ENCODE data around the gene COMTD1.

Gene COMTD1

GRCh38 chr10:75260990-75261389 lies 25.2 kb upstream of the COMTD1 start:
- Mint-ChIP-seq H3K36me3 (no peaks in the 10 kb centered on the region), H3K27ac (no peak overlapping the region), H3K27me3 (peaks cover 0 to 4% of the 10 kb centered on the region in 2 donors), H3K4me3 (no peak overlapping the region), H3K9me3 (peaks cover 3 to 4% of the 10 kb centered on the region in 2 donors), H3K4me1 (no peaks in the 10 kb centered on the region)
- ATAC-seq (replicated peaks): no peak
- no peak for DNase-seq

GRCh38 chr10:75254739-75255138 lies 19.0 kb upstream of the COMTD1 start:
- Mint-ChIP-seq H3K27me3 (peaks cover 4 to 12% of the 10 kb centered on the region in 2 donors), H3K9me3 (peaks cover 13 to 14% of the 10 kb centered on the region in 2 donors), H3K36me3 (peaks cover 4 to 12% of the 10 kb centered on the region in 2 donors), H3K4me1 (no peaks in the 10 kb centered on the region), H3K27ac (no peak overlapping the region), H3K4me3 (no peak overlapping the region)
- ATAC-seq (replicated peaks): no peak
- no peak for DNase-seq

- Mint-ChIP-seq H3K9me3 (peaks cover 13 to 14% of the 10 kb centered on the region in 2 donors), H3K4me3 (no peak overlapping the region), H3K27ac (no peak overlapping the region), H3K4me1 (no peaks in the 10 kb centered on the region), H3K36me3 (peaks cover 4 to 12% of the 10 kb centered on the region in 2 donors), H3K27me3 (peaks cover 8 to 12% of the 10 kb centered on the region in 2 donors)
- DNase-seq: no peak
- ATAC-seq (replicated peaks): no peak
Measured at GRCh38 chr10:75253281-75254220, 17.8 kb upstream of the COMTD1 start.

GRCh38 chr10:75250934-75251333 lies 15.2 kb upstream of the COMTD1 start:
- peaks cover 4 to 12% of the 10 kb centered on the region in 2 donors for H3K36me3 Mint-ChIP-seq
- no peak overlapping the region for H3K27ac Mint-ChIP-seq
- H3K4me1 Mint-ChIP-seq: no peaks in the 10 kb centered on the region
- H3K4me3 Mint-ChIP-seq: no peak overlapping the region
- DNase-seq (no peak), ATAC-seq (replicated peaks) (no peak)
- H3K9me3 Mint-ChIP-seq: peaks cover 12 to 13% of the 10 kb centered on the region in 2 donors
- peaks cover 4 to 12% of the 10 kb centered on the region in 2 donors for H3K27me3 Mint-ChIP-seq

- Mint-ChIP-seq H3K9me3 (peaks cover 4 to 8% of the 10 kb centered on the region in 2 donors), H3K27ac (no peak overlapping the region)
- ATAC-seq (replicated peaks): no peak
Measured at GRCh38 chr10:75247797-75248196, 12.0 kb upstream of the COMTD1 start.

GRCh38 chr10:75246506-75246905 lies 10.7 kb upstream of the COMTD1 start:
- no peak for ATAC-seq (replicated peaks)
- no peak for DNase-seq
- no peaks in the 10 kb centered on the region for H3K36me3 Mint-ChIP-seq
- H3K4me1 Mint-ChIP-seq: no peaks in the 10 kb centered on the region
- H3K4me3 Mint-ChIP-seq: no peak overlapping the region
- H3K9me3 Mint-ChIP-seq: peaks cover 0 to 3% of the 10 kb centered on the region in 2 donors
- no peak overlapping the region for H3K27ac Mint-ChIP-seq
- H3K27me3 Mint-ChIP-seq: peaks cover 4 to 12% of the 10 kb centered on the region in 2 donors

More at GRCh38 chr10:75247797-75248196, 12.0 kb upstream of the COMTD1 start:
- peaks cover 4 to 12% of the 10 kb centered on the region in 2 donors for H3K27me3 Mint-ChIP-seq
- H3K4me3 Mint-ChIP-seq: no peak overlapping the region
- H3K4me1 Mint-ChIP-seq: no peaks in the 10 kb centered on the region
- peaks cover 0 to 4% of the 10 kb centered on the region in 2 donors for H3K36me3 Mint-ChIP-seq
- no peak for DNase-seq

- Mint-ChIP-seq H3K4me3 (no peak overlapping the region), H3K9me3 (peaks cover 0 to 2% of the 10 kb centered on the region in 2 donors), H3K4me1 (no peaks in the 10 kb centered on the region), H3K36me3 (no peaks in the 10 kb centered on the region), H3K27me3 (peaks cover 4 to 6% of the 10 kb centered on the region in 2 donors), H3K27ac (no peak overlapping the region)
- ATAC-seq (replicated peaks): no peak
- no peak for DNase-seq
Measured at GRCh38 chr10:75245354-75246250, 9.8 kb upstream of the COMTD1 start.

- no peak overlapping the region for H3K4me3 Mint-ChIP-seq
- peaks cover 0 to 2% of the 10 kb centered on the region in 2 donors for H3K9me3 Mint-ChIP-seq
- no peak overlapping the region for H3K27ac Mint-ChIP-seq
- no peaks in the 10 kb centered on the region for H3K4me1 Mint-ChIP-seq
- no peaks in the 10 kb centered on the region for H3K36me3 Mint-ChIP-seq
- ATAC-seq (replicated peaks): no peak
- DNase-seq: no peak
- peaks cover 0 to 4% of the 10 kb centered on the region in 2 donors for H3K27me3 Mint-ChIP-seq
Measured at GRCh38 chr10:75244487-75245353, 9.0 kb upstream of the COMTD1 start.

GRCh38 chr10:75243426-75243825 lies 7.7 kb upstream of the COMTD1 start:
- Mint-ChIP-seq H3K27me3 (no peaks in the 10 kb centered on the region), H3K4me3 (no peak overlapping the region), H3K36me3 (no peaks in the 10 kb centered on the region), H3K4me1 (no peaks in the 10 kb centered on the region), H3K9me3 (peaks cover 0 to 2% of the 10 kb centered on the region in 2 donors), H3K27ac (no peak overlapping the region)
- ATAC-seq (replicated peaks) (no peak), DNase-seq (no peak)

GRCh38 chr10:75240329-75241076 lies 4.7 kb upstream of the COMTD1 start:
- no peaks in the 10 kb centered on the region for H3K36me3 Mint-ChIP-seq
- no peak overlapping the region for H3K4me3 Mint-ChIP-seq
- ATAC-seq (replicated peaks): no peak
- H3K27me3 Mint-ChIP-seq: no peaks in the 10 kb centered on the region
- H3K27ac Mint-ChIP-seq: no peak overlapping the region
- DNase-seq: no peak
- H3K4me1 Mint-ChIP-seq: peaks cover 4 to 7% of the 10 kb centered on the region in 2 donors
- peaks cover 0 to 2% of the 10 kb centered on the region in 2 donors for H3K9me3 Mint-ChIP-seq

- peaks cover 4 to 7% of the 10 kb centered on the region in 2 donors for H3K4me1 Mint-ChIP-seq
- ATAC-seq (replicated peaks) (no peak), DNase-seq (no peak)
- H3K9me3 Mint-ChIP-seq: peaks cover 0 to 2% of the 10 kb centered on the region in 2 donors
- no peak overlapping the region for H3K4me3 Mint-ChIP-seq
- no peak overlapping the region for H3K27ac Mint-ChIP-seq
- H3K36me3 Mint-ChIP-seq: no peaks in the 10 kb centered on the region
- no peaks in the 10 kb centered on the region for H3K27me3 Mint-ChIP-seq
Measured at GRCh38 chr10:75239096-75239790, 3.5 kb upstream of the COMTD1 start.

- H3K27ac Mint-ChIP-seq: no peak overlapping the region
- H3K27me3 Mint-ChIP-seq: no peaks in the 10 kb centered on the region
- H3K9me3 Mint-ChIP-seq: no peaks in the 10 kb centered on the region
- ATAC-seq (replicated peaks): no peak
- peaks cover 7 to 11% of the 10 kb centered on the region in 2 donors for H3K4me1 Mint-ChIP-seq
- DNase-seq: no peak
- H3K4me3 Mint-ChIP-seq: no peak overlapping the region
- H3K36me3 Mint-ChIP-seq: peaks cover 2 to 3% of the 10 kb centered on the region in 2 donors
Measured at GRCh38 chr10:75238182-75239095, 2.7 kb upstream of the COMTD1 start.
